ENCODE measurements around the gene SDHAF1.
"Not testable (repeated sequence)": the region's sequence is repeated elsewhere in the genome, so short reads cannot be mapped to it uniquely, and the experiment has no call there.

The SDHAF1 gene

DNA sequence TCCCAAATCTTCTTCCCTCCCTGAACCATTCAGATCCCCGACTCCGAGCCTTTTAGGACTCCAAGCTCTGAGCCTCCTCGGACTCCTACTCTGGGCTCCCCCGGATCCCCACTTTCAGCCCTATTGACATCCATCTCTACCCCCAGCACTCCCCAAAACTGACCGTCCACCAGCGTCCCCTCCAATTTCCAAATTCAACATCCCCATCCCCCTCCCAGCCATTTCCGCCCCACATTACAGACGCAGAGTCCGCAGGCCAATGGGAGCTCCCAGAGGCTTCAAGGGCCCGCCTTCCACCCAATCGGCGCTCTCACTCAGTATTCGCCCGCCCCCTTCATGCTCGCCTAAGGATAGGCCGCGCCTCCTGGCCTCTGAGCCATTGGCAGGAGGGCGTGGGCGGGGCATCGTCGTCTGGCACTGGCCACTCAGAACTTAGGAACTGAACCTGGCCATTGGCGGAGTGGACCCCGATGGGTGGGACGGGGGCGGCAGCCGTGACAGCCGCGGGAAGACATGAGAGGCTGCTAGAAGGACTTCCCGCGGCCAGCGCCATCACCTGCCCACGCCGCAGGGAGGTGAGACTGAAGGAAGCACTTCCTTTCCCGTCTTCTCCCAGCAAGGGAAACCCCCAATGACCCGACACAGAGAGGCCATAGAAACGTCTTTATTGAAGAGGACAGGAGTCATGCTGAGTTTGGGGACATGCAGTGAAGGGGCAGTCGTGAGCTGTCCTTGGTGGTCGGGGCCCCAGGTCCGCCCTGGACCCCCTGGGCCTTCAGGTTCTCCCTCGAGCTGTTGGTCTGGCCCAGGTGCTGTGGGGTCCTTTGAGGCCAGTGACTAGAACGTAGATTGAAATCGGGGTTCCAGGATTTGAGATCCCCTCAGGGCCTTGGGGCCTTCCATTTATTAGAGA is 19.3 kb downstream of the SDHAF1 start, which contains the start of gene ALKBH6:
Gene ALKBH6, minus strand, starts transcription at position 202 of the 913 bp plus-strand sequence. CDS start 816 bp downstream, outside the sequence.
- peak; percentile 98 to 99 for DNase-seq (ENCODE audit: low read depth in 1 of 2, low spot score in 1 of 2)

DNA sequence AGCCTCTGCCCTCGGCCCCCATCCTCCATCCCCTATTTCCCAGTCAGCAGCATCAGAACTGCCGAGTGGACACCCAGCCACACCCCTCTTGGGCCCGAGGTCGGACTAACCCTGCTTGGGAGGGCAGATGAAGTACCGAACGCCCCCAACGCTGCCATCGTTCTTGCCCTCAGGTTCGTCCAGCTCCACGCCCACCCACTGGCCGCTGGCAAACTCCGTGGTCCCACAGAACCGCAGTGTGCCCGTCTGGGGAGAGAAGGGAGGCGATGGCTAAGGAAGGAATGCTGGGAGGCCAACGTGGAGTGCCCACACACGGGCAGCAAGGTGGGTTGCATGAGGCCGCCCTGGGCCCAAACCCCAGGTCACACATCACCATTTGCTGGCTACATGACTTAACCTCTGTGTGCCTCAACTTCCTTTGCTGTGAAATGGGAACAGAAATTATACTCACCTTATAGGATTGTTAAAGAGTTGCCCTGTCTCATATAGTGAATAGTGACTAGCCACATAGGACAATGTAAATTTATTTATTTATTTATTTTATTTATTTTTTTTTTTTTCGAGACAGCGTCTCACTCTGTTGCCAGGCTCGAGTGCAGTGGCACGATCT is 24.2 kb downstream of the SDHAF1 start:
- no peak for DNase-seq (ENCODE audit: low read depth in 1 of 2, low spot score in 1 of 2)

DNA sequence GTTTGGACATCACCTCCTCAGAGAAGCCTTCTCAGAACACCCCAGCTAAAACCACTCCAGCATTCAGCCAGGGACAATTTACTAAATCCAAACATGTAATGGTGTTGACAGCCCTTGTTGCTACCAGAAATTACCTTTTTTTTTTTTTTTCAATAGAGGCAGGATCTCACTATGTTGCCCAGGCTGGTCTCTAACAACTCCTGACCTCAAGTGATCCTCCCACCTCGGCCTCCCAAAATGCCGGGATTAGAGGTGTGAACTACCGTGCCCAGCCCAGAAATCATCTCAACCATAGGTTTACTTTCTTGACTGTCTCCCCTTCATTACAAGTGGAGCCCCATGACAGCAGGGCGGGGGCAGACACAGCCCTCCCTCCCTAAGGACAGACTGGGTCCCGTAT is 28.4 kb downstream of the SDHAF1 start:
- no peak for DNase-seq (ENCODE audit: low read depth in 1 of 2, low spot score in 1 of 2)

DNA sequence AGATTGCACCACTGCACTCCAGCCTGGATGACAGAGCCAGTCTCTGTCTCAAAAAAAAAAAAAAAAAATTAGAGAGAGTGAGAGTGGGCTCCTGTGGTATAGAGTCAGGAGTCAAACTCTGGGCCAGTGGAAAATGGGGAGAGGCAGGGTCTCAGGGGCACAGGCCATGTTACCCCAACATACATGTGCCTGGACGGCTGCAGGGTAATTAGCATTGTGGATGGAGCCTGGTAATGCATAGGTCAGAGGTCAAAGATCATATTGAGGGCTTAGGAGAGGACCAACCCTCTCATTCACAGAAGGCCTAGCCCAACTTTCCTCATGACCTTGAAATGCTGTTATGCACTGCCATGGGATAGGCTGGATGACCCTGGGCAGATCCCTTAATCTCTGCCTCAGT is 30.6 kb downstream of the SDHAF1 start:
- DNase-seq (ENCODE audit: low read depth in 1 of 2, low spot score in 1 of 2), result no peak

DNA sequence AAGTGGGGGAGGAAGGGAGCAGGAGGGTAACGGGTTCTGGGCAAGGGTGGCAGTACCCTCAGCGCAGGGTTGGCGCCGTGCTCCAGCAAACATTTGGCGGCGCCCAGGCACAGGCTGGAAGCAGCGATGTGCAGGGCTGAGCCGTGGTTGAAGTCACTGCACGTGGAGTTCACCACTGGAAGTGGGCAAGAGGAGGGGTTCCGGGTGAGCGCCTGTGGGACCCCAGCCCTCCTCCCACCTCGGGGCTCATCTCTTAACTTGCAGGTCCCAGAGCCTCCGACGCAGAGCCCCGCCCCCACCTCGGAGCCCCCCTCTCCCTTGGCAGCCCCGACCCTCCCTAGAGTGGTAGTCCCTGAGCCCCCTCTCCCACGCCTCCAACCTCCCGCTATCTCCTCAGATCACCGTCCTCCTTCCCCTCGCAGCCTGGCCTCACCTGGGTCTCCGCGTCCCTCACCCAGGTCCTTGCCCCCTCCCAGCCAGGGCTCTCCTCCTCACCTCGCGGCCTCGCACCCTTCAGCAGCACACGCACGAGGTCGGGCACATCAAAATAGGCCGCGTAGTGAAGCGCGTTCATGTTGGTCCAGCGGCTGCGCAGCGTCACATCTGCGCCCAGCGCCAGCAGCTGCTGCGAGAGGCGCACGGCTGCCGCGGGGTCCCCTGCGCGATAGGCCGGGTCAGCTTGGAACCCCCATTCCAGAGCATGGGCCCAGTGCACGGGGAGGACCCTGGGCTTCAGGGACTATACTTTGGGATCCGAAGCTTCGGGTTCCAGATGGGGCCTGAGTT is 31.3 kb downstream of the SDHAF1 start:
- no peak for DNase-seq (ENCODE audit: low read depth in 1 of 2, low spot score in 1 of 2)

DNA sequence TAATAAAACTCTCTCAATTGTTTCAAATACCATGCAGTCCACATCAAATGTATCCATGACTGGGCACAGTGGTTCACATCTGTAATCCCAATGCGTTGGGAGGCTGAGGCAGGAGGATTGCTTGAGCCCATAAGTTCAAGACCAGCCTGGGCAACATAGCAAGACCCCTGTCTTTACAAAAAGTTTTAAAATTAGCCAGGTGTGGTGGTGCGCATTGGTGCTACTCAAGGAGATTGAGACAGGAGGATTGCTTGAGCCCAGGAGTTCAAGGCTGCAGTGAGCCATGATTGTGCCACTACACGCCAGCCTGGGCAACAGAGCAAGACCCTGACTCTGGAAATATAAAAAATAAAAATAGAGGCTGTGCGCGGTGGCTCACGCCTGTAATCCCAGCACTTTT is 32.7 kb downstream of the SDHAF1 start:
- DNase-seq (ENCODE audit: low read depth in 1 of 2, low spot score in 1 of 2), result no peak

DNA sequence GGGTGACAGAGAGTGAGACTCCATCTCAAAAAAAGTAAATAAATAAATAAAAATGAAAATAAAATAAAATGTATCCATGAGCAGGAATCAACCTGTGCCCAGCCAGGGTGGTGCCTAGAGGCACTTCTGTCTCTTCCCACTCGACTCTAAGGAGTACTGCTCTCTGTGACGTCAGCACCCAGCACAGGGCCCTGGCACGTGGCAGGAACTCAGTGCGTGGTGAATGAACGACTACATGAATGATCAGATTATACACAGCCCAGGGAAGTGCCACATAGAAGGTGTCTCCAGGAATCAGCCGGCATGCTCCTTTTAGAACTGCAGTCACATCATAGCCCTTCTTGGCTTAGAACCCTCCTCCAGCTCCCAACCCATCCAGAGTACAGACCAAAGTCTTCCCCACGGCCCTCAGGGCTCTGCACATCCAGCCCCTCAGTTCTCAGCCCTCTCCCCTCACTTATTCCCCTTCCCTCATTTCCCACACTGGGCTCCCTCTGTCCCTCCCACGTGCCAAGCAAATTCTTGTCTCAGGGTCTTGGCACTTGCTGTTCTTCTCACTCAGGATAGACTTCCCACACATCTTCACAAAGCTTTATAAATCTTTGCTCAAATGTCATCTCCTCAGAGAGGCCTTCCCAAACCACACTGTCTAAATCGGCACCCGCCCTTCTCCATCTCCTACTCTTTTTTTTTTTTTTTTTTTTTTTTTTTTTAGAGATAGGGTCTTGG is 33.5 kb downstream of the SDHAF1 start:
- DNase-seq (ENCODE audit: low read depth in 1 of 2, low spot score in 1 of 2), result no peak

DNA sequence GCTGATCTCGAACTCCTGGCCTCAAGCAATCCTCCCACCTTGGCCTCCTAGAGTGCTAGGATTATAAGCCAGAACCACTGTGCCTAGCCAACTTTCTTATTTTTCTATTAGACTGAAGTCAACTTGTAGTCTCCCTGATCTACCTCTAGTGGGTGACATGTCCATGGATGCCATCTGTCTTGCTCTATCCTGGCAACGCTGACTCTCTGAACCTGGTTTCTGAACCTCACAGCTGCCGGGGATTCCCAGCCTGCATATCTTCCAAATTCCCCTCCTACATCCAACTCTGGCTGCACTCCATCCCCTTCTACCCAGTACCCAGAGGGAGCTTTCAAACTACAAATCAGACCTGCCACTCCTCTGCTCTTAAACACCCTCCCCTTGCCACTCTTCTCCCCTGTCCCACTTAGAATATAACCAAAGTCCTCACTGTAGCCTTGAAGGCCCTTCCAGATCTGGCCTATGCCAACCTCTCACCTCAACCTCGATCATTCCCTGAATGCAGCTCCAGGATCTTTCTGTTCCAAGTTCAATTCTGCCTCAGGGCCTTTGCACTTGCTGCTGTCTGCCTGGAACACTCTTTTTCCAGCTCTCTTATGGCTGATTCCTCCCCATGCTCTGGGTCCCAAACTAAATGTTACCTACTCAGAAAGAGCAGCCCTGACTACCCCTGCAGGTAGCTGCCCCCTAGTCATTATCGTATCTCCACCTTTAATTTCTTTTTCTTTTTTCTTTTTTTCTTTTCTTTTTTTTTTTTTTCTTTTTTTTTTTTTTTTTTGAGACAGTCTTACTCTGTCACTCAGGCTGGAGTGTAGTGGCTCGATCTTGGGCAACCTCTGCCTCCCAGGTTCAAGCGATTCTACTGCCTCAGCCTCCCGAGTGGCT is 35.5 kb downstream of the SDHAF1 start:
- no peak for DNase-seq (ENCODE audit: low read depth in 1 of 2, low spot score in 1 of 2)

DNA sequence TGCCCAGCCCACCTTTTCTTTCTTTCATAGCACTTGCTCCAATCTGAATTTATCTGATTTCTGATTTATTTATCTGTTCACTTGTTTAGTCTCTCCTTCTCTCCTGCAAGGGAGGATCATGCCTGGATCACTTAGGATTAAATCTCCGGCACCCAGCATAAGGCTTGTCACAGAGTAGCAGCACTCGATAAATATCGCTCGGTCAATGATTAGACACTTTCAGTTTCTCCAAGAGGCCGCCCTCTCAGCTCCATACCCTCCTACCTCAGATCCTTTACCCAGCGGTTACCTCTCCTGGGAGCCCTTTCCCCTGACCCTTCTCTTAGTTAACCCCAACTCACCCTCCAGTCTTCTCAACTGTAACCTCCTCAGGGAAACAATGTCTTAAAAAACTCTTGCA is 36.3 kb downstream of the SDHAF1 start:
- no peak for DNase-seq (ENCODE audit: low read depth in 1 of 2, low spot score in 1 of 2)

DNA sequence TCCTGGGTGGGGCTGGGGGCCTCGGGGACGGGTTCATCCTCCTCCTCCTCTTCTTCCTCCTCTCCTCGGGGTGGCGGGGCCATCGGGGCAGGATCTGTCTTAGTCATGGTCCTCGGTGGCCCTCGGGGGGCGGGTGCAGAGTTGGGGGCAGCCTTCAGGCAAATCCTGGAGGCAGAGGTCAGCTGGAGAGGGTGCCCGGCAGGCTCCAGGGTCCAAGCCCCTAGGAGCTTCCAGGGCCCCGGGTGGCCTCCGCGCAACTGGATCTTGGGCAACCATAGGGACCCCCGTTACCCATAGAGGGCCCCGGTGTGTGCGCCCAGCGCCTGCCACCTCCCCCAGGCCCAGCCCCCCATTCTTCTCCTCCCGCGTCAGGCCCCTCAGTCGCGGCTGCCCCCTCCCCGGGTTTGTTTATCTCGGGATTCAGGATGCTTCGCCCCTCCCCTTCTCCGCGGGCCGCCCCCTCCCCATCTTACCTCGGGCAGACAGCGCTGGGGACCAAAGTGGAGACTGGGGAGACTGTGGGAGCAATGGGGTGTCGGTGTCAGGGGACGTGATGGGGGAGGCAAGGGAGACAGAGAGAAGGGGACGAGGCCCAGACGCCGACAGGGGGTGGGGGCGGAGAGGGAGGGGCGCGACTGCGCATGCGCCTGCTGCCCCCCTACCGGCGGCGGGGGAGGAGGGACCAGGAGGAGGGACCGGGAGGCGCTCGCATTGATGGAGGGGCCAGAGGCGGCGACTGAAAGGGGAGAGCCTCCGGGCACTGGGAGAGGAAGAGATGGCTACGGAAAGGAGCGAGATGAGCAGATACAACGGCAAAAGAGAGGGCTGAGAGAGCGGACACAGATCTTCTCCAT is 37.5 kb downstream of the SDHAF1 start, which contains the start of gene CLIP3:
Gene CLIP3, minus strand, starts transcription at position 623 of the 854 bp plus-strand sequence. Its CDS starts 516 bp downstream, at position 107.
- peak in 1 of 2 donors; percentile 33 for DNase-seq (ENCODE audit: low read depth in 1 of 2, low spot score in 1 of 2)

DNA sequence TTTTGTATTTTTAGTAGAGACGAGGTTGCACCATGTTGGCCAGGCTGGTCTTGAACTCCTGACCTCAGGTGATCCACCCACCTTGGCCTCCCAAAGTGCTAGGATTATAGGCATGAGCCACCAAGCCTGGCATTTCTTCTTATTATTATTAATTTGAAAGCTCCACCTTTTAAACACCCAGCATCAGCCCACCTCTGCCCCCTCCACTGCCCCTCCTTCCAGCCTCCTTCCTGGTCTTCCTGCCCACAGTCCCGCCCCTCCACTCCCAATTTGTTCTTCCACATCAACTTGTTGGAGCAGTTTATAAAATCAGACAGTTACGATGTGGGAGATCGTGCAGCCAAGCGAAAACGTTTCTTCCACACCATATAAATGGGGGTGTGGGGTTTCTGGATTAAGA is 45.5 kb downstream of the SDHAF1 start:
- no peak for DNase-seq (ENCODE audit: low read depth in 1 of 2, low spot score in 1 of 2)

DNA sequence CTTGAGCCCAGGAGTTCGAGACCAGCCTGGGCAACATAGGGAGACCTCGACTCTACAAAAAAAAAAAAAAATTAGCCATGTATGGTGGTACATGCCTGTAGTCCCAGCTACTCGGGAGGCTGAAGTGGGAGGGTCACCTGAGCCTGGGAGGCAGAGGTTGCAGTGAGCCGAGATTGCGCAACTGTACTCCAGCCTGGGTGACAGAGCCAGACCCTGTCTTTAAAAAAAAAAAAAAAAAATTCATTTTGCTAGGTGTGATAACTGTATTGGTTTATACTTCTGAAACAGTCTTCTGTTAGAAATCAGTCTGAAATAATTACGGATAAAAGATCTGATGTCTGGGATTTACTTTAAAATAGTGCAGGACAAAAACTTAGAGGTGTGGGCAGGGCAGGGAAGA is 46.1 kb downstream of the SDHAF1 start:
- not testable (repeated sequence) for DNase-seq (ENCODE audit: low read depth in 1 of 2, low spot score in 1 of 2)

DNA sequence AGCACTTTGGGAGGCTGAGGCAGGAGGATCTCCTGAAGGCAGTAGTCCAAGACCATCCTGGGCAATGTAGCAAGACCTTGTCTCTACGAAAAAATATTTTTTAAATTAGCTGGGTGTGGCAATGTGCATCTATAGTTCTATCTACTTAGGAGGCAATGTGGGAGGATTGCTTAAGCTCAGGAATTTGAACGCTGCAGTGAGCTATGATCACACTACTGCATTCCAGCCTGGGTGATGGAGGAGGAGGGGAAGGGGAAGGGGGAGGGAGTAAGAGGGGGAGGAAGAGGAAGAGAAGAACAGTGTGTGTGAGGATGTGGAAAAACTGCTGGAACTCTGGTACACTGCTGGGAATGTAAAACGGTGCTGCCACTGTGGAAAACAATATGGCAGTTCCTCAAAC is 46.8 kb downstream of the SDHAF1 start:
- DNase-seq (ENCODE audit: low read depth in 1 of 2, low spot score in 1 of 2), result no peak

DNA sequence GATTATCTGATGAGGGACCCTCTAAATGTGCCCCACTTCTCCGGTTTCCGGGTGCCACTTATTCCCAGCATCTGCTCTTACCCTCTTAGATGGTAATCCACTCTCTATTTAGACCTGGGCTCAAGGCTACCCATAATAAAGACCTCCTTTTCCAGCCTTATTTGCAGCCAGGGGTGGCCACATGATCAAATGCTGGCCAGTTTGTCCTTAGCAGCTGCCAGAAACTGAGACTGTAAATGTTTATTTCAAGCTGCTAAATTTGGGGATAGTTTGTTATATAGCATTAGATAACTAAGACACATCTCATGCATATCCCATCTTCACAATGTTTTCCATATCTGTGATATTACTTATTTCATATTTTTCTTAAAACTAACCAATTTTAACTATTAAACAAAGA is 49.0 kb downstream of the SDHAF1 start:
- DNase-seq (ENCODE audit: low read depth in 1 of 2, low spot score in 1 of 2), result no peak

Data from activated T-helper 1 cell treated with anti-CD3 and anti-CD28 coated beads, Interleukin-2, amount 50 U/mL, for 16 hours (primary cell).